CD4-positive, alpha-beta T cell (primary cell): Measurements from ENCODE around the gene COL11A1. TPM values are rescaled to one million over a fixed set of nuclear protein-coding genes. Genes with fewer than 3 reads are reported as not detected.

Source experiments
- ATAC-seq: fragments of 200-7000 bp; cut with Tn5 transposase; one replicate; pipeline ENCODE4 v1.10.0; 2022; ENCODE audit warnings: mild to moderate bottlenecking; ENCODE audit not compliant: poor library complexity
- CTCF ChIA-PET: fragments of 350-600 bp; sonication (Branson Sonifier 250); formaldehyde crosslinking; loops from one replicate; lab custom pipeline; 2021; ENCODE audit warnings: antibody characterized with exemption, inconsistent platforms; lab: Charles Lee
- POLR2A ChIA-PET: fragments of 350-600 bp; sonication (Branson Sonifier 250); formaldehyde crosslinking; loops from one replicate; lab custom pipeline; 2021; ENCODE audit warnings: antibody characterized with exemption, inconsistent platforms; lab: Charles Lee
- DNase-seq, 14 experiments: peaks; one replicate each; pipeline ENCODE4 v3.0.0-alpha.2; 2013 to 2020; ENCODE audit warnings: mixed read lengths in 2 of 14
- H3K27ac ChIP-seq, 2 donors: one replicate each; pipeline versions ENCODE4 v1.5.1 to v1.7.0; 2013; ENCODE audit warnings: low read length in 2 of 2, low read depth in 1 of 2, mild to moderate bottlenecking in 1 of 2
- H3K27me3 ChIP-seq, 2 experiments: 1 replicate in 1 of 2; 2 replicates in 1 of 2; pipeline versions ENCODE4 v1.6.1 to v1.7.0; 2013; ENCODE audit warnings: low read length in 2 of 2, control low read depth in 1 of 2, mild to moderate bottlenecking in 1 of 2, moderate library complexity in 1 of 2; ENCODE audit not compliant: insufficient read depth in 2 of 2, control insufficient read depth in 1 of 2
- H3K36me3 ChIP-seq: one replicate; pipeline ENCODE4 v1.6.1; 2013; ENCODE audit warnings: low read length, control low read depth; ENCODE audit not compliant: insufficient read depth
- H3K4me1 ChIP-seq: one replicate; pipeline ENCODE4 v1.6.1; 2013; ENCODE audit warnings: low read length, control low read depth; ENCODE audit not compliant: insufficient read depth
- H3K4me3 ChIP-seq: one replicate; pipeline ENCODE4 v1.5.1; 2013; ENCODE audit warnings: mild to moderate bottlenecking, low read length, moderate library complexity
- H3K9me3 ChIP-seq, 2 experiments: 1 replicate in 1 of 2; 2 replicates in 1 of 2; pipeline versions ENCODE4 v1.6.1 to v1.7.0; 2013; ENCODE audit warnings: low read length in 2 of 2, mild to moderate bottlenecking in 2 of 2, control low read depth in 1 of 2, moderate library complexity in 1 of 2; ENCODE audit not compliant: control insufficient read depth in 1 of 2, insufficient read depth in 1 of 2
- H3K27ac Mint-ChIP-seq: one replicate; pipeline ENCODE4 v1.8.0; 2020; ENCODE audit warnings: mixed read lengths
- H3K27me3 Mint-ChIP-seq: one replicate; pipeline ENCODE4 v1.8.0; 2021; ENCODE audit warnings: mixed read lengths
- H3K36me3 Mint-ChIP-seq: one replicate; pipeline ENCODE4 v1.8.0; 2021; ENCODE audit warnings: low read depth, mixed read lengths
- H3K4me1 Mint-ChIP-seq: one replicate; pipeline ENCODE4 v1.8.0; 2021; ENCODE audit warnings: low read depth, mixed read lengths
- H3K4me3 Mint-ChIP-seq: one replicate; pipeline ENCODE4 v1.8.0; 2020; ENCODE audit warnings: mild to moderate bottlenecking, mixed read lengths
- H3K9me3 Mint-ChIP-seq: one replicate; pipeline ENCODE4 v1.8.0; 2020; ENCODE audit warnings: mixed read lengths
- intact Hi-C, 2 experiments: fragments of 100-400 bp; cut with DNase I in 1 of 2; cut with micrococcal nuclease in 1 of 2; formaldehyde crosslinking; loops; one replicate each; pipeline versions ENCODE4 v1.15.1 to v1.9.0; 2023 to 2025; cut with DNase I, micrococcal nuclease
- total RNA-seq, 174 experiments: library from RNA in 2 of 174; stranded (reverse) in 2 of 174; gene quantifications; one replicate each; pipeline ENCODE4 v1.2.3 and lab custom pipeline; 2021 to 2026
- TF ChIP-seq, protein P1 (sequence below): fragments of 200-600 bp; IDR thresholded peaks from one replicate; pipeline ENCODE4 v1.8.0; 2022; ENCODE audit warnings: antibody characterized with exemption, mild to moderate bottlenecking

COL11A1 gene
- total RNA-seq, 2 experiments from 2014 or later = not detected

DNA sequence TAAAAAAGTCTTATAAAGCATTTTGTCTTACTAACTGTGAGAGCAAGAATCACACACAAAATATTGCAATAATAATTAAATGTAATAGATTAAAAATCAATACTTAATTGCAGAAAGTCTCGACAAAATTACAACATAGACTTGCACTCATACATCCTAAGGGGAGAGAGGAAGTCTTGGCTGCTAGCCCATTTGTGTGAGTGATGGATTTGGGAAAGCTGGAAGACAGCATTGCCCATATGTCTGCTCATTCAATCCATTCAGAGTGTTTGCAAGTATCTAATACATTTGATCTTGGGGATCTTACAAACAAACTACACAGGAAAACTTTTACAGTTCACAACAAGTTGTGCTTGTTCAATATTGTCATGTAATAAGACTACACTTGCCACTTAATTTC, 140.5 kb downstream of the COL11A1 start:
- POLR2A ChIA-PET = no interaction called here
- CTCF ChIA-PET = no interaction called here
- H3K27ac Mint-ChIP-seq = no peak overlapping the region
- Histone ChIP-seq H3K4me3 (no peak overlapping the region), H3K4me1 (no peaks in the 10 kb centered on the region), H3K27me3 (no peaks in the 10 kb centered on the region), H3K27ac (no peak overlapping the region), H3K36me3 (no peaks in the 10 kb centered on the region), H3K9me3 (peaks cover 0 to 4% of the 10 kb centered on the region in 2 experiments)
- no peaks in the 10 kb centered on the region for H3K36me3 Mint-ChIP-seq
- ATAC-seq (no peak), DNase-seq (no peak)
- H3K4me1 Mint-ChIP-seq = no peaks in the 10 kb centered on the region
- intact Hi-C loops = no loop called here
- H3K9me3 Mint-ChIP-seq = no peaks in the 10 kb centered on the region
- no peaks in the 10 kb centered on the region for H3K27me3 Mint-ChIP-seq
- H3K4me3 Mint-ChIP-seq = no peak overlapping the region
- TF ChIP-seq, protein P1, sequence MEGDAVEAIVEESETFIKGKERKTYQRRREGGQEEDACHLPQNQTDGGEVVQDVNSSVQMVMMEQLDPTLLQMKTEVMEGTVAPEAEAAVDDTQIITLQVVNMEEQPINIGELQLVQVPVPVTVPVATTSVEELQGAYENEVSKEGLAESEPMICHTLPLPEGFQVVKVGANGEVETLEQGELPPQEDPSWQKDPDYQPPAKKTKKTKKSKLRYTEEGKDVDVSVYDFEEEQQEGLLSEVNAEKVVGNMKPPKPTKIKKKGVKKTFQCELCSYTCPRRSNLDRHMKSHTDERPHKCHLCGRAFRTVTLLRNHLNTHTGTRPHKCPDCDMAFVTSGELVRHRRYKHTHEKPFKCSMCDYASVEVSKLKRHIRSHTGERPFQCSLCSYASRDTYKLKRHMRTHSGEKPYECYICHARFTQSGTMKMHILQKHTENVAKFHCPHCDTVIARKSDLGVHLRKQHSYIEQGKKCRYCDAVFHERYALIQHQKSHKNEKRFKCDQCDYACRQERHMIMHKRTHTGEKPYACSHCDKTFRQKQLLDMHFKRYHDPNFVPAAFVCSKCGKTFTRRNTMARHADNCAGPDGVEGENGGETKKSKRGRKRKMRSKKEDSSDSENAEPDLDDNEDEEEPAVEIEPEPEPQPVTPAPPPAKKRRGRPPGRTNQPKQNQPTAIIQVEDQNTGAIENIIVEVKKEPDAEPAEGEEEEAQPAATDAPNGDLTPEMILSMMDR = no peak

DNA sequence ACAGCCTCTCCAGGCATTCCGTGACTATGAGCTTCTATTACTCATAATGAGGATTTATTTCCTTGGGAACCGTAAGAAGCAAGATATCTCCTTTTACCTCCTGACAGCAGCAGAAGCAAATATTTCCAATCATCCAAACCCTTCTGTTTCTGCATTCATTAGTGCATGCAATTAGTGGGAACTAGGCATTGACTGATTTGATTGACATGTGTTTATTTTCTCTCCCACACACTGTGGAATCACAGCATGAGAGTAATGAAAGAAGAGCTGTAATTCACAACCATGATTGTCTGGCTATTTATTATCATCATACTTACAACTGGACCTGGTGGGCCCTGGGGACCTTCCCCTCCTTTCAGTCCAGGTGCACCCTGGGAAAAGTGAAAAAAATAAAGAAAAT, 146.8 kb downstream of the COL11A1 start:
- Mint-ChIP-seq H3K4me1 (no peaks in the 10 kb centered on the region), H3K27ac (no peak overlapping the region), H3K9me3 (no peaks in the 10 kb centered on the region), H3K36me3 (no peaks in the 10 kb centered on the region), H3K4me3 (no peak overlapping the region), H3K27me3 (no peaks in the 10 kb centered on the region)
- intact Hi-C loops = no loop called here
- no peaks in the 10 kb centered on the region for H3K27me3 ChIP-seq
- CTCF ChIA-PET = no interaction called here
- ATAC-seq (no peak), DNase-seq (no peak)
- no peaks in the 10 kb centered on the region for H3K4me1 ChIP-seq
- no peak overlapping the region for H3K4me3 ChIP-seq
- TF ChIP-seq, protein P1 = no peak
- H3K27ac ChIP-seq = no peak overlapping the region
- no peaks in the 10 kb centered on the region for H3K36me3 ChIP-seq
- POLR2A ChIA-PET = no interaction called here
- H3K9me3 ChIP-seq = no peaks in the 10 kb centered on the region

DNA sequence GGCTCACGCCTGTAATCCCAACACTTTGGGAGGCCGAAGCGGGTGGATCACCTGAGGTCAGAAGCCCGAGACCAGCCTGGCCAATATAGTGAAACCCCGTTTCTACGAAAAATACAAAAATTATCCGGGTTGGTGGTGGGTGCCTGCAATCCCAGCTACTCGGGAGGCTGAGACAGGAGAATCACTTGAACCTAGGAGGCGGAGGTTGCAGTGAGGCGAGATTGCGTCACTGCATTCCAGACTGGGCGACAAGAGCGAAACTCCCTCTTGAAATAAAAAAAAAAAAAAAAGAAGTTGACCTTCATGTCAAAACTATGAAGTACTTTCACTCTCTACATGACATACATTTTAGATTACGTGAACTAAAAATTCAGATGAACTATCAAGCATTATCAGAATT, 153.7 kb downstream of the COL11A1 start:
- H3K9me3 Mint-ChIP-seq = no peaks in the 10 kb centered on the region
- Histone ChIP-seq H3K9me3 (peaks cover 0 to 5% of the 10 kb centered on the region in 2 experiments), H3K4me3 (no peak overlapping the region), H3K36me3 (no peaks in the 10 kb centered on the region), H3K4me1 (no peaks in the 10 kb centered on the region), H3K27ac (no peak overlapping the region), H3K27me3 (no peaks in the 10 kb centered on the region)
- H3K36me3 Mint-ChIP-seq = no peaks in the 10 kb centered on the region
- ChIA-PET CTCF (no interaction called here), POLR2A (no interaction called here)
- DNase-seq (no peak), ATAC-seq (no peak)
- no peaks in the 10 kb centered on the region for H3K4me1 Mint-ChIP-seq
- H3K4me3 Mint-ChIP-seq = no peak overlapping the region
- H3K27ac Mint-ChIP-seq = no peak overlapping the region
- no peaks in the 10 kb centered on the region for H3K27me3 Mint-ChIP-seq
- intact Hi-C loops = no loop called here
- TF ChIP-seq, protein P1 = no peak
